Ramos (cell line): ENCODE results near the gene REC114.
"Not testable (repeated sequence)": the region's sequence is repeated elsewhere in the genome, so short reads cannot be mapped to it uniquely, and the experiment has no call there.

ENCODE experiments used
- in situ Hi-C: fragments of 300-500 bp; cut with MboI; formaldehyde crosslinking; loops from one replicate; pipeline ENCODE4 v1.14.3; 2022; ENCODE audit warnings: low sequenced_read_pairs; ENCODE audit not compliant: unreplicated experiment

Gene REC114

GRCh38 chr15:73454096-73454495 lies 11.1 kb downstream of the REC114 start:
- in situ Hi-C loops = no loop called here

DNA sequence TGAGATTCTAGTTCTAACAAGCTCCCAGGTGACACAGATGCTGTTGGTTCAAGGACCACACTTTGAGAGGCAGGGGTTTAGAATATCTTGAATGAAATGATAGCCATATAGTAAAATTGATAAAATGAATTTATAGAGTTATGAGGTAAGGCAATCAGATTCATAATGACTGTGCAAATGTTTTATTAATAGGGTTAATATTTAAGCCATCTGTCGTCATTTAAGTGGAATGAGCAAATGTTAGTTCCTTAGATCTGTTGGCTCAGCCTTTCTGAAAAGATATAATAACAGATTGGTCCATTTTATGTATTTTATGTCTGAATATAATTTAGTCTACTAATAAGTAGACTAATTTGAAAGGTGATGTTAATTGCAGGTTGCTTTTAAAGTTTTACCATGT lies 12.9 kb downstream of the REC114 start:
- in situ Hi-C loops = no loop called here

- in situ Hi-C loops = no loop called here
These were observed 14.4 kb downstream of the REC114 start for GRCh38 chr15:73457334-73457733.

GRCh38 chr15:73460662-73461061 lies 17.7 kb downstream of the REC114 start:
- in situ Hi-C loops = no loop called here

DNA sequence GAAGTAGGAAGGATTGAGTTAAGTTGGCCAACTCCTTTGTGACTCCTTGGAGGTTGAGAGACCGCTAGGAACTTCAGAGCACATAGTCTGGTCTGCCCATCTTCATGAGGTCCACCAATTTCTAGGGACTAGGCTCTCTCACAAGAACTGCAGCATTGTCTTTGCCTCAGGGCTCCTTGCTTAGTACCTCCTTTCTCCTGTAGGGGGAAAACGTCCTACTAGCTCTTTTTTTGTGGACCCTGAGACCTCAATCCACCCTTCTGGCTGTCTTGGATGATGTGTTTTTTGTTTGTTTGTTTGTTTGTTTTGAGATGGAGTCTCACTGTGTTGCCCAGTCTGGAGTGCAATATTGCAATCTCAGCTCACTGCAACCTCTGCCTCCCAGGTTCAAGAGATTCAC lies 21.6 kb downstream of the REC114 start:
- in situ Hi-C loops = no loop called here

GRCh38 chr15:73467758-73468157 lies 24.8 kb downstream of the REC114 start:
- in situ Hi-C loops = no loop called here

GRCh38 chr15:73474785-73475184 lies 31.8 kb downstream of the REC114 start:
- in situ Hi-C loops = no loop called here

- in situ Hi-C loops = no loop called here
These were observed 33.8 kb downstream of the REC114 start for GRCh38 chr15:73476704-73477216.

- in situ Hi-C loops = no loop called here
These were observed 37.1 kb downstream of the REC114 start for GRCh38 chr15:73480050-73480449.

DNA sequence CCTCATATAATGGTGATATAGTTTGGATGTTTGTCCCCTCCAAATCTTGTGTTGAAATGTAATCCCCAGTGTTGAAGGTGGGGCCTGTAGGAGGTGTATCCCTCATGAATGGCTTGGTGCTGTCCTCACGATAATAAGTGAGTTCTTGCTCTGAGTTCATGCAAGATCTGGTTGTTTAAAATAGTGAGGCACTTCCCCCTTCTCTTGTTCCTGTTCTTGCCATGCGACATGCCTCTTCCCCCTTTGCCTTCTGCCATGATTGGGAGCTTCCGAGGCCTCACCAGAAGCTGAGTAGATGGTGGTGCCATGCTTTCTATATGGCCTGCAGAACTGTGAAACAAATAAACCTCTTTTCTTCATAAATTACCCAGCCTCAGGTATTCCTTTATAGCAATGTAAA lies 39.2 kb downstream of the REC114 start:
- in situ Hi-C loops = no loop called here

- in situ Hi-C loops = no loop called here
These were observed 40.1 kb downstream of the REC114 start for GRCh38 chr15:73483053-73483452.

- in situ Hi-C loops = no loop called here
These were observed 42.4 kb downstream of the REC114 start for GRCh38 chr15:73485372-73485771.

DNA sequence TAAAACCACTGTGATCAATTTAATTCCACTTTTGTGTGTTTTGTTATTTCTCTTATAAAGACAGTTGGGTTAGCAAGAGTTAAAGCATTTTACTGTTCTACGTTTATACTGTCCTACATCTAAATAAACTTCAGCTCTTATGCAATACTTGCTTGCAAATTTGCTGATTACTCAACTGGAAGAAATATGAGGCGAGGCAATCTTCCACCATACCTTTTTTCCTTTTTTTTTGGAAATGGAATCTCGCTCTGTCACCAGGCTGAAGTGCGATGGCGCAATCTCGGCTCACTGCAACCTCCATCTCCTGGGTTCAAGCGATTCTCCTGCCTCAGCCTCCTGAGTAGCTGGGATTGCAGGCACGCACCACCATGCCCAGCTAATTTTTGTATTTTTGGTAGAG lies 42.9 kb downstream of the REC114 start:
- in situ Hi-C loops = not testable (repeated sequence)

GRCh38 chr15:73488698-73489097 lies 45.7 kb downstream of the REC114 start:
- in situ Hi-C loops = no loop called here

GRCh38 chr15:73493922-73494321 lies 51.0 kb downstream of the REC114 start:
- in situ Hi-C loops = no loop called here

GRCh38 chr15:73495181-73495580 lies 52.2 kb downstream of the REC114 start:
- in situ Hi-C loops = no loop called here

DNA sequence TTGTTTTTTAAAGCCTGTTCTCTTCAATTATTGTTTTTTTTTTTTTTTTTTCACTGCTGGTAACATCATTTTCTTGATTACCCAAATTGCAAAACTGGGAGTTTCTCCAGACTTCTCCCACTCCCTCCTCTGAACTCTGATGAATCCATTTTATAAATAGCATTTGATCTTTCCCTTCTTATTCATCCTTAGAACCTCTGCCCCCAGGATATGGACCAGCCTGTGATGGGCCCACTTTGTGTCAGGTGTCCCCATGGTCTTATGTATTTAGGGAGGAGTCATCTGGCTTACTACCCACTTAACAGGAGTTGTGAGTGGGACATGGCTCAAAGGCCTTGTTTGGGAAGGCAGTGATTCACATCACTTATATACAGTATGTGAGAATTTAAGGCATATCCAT lies 57.7 kb downstream of the REC114 start:
- in situ Hi-C loops = no loop called here

DNA sequence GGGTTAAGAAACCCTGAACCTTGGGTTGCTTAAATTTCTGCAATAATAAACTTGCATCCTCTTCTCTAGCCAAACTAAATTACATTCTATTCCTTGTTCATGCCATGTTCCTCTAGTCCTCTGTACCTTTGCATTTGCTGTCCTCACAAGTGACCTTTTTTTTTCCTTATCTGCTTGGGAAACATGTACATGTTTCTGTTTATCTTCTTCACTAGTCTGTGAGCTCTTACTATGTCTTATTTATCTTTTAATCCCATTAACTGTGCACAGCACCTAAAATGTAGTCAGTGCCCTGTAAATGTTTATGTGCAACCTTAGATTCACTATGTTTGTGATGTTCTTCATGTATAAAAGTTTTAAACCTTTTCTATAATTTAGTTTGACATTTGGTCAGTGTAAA lies 61.9 kb downstream of the REC114 start:
- in situ Hi-C loops = no loop called here

DNA sequence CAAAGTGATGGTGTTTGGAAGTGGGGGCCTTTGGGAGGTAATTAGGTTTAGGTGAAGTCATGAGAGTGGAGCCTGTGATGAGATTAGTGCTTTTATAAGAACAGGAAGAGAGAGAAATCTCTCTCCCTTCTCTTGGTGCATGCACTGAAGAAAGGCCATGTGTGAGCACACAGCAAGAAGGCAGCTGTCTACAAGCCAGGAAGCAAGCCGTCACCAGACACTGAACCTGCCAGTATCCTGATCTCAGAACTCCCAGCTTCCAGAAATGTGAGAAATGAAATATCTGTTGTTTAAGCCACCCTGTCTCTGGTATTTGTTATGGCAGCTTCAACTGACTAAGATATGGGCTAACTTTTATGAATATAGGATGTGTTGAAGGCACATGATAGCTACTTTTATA lies 72.6 kb downstream of the REC114 start:
- in situ Hi-C loops = no loop called here

GRCh38 chr15:73517566-73517965 lies 74.6 kb downstream of the REC114 start:
- in situ Hi-C loops = no loop called here

GRCh38 chr15:73518180-73518862 lies 75.4 kb downstream of the REC114 start:
- in situ Hi-C loops = no loop called here
